ENCODE data around the gene FER.

DNA sequence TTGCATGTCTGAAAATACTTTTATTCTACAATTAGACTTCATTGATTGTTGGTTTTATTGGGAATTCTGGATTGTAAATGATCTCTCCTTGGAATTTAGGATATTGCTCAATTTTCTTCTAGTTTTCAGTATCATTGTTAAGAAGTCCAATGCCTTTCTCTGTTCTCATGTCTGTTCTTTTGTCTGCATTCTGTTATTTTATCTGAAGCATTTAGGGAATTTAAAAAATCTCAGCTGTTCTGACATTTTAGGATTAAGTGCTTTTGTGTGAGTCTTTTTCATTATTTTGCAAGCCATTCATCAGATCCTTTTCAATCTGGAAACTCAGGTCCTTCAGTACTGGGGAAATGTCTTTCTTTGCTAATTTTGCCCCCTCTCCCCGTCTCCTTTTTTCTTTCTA, 4.4 kb upstream of the FER start:
- no peak for TF ChIP-seq CTCF (IDR thresholded peaks at IDR 0.05; ENCODE audit: insufficient read depth, low read length)
- TF ChIP-seq POLR2AphosphoS5 (IDR thresholded peaks at IDR 0.05; ENCODE audit: low read depth): no peak

Measured in HL-60 (cell line).